Endothelial cell of umbilical vein (primary cell): ENCODE results near the gene MSN.

Experiments
- EZH2 ChIP-seq: IDR thresholded peaks from 2 replicates; pipeline ENCODE4 v1.6.1; 2012; ENCODE audit warnings: borderline replicate concordance, low read depth, mild to moderate bottlenecking, moderate library complexity, low read length, inconsistent platforms; ENCODE audit not compliant: severe bottlenecking
- GATA2 ChIP-seq: IDR thresholded peaks from 2 replicates; pipeline ENCODE4 v1.7.0; 2011; ENCODE audit warnings: low read depth, mild to moderate bottlenecking, moderate library complexity, mixed read lengths, low read length; ENCODE audit not compliant: insufficient read length, insufficient read depth
- JUN ChIP-seq: IDR thresholded peaks from 2 replicates; pipeline ENCODE4 v1.6.1; 2011; ENCODE audit warnings: borderline replicate concordance, low read depth; ENCODE audit not compliant: insufficient read length, insufficient read depth
- MAX ChIP-seq: IDR thresholded peaks from 2 replicates; pipeline ENCODE4 v1.6.1; 2011; ENCODE audit not compliant: insufficient read depth, insufficient read length
- MYC ChIP-seq: IDR thresholded peaks from one replicate; pipeline ENCODE4 v1.6.1; 2011; ENCODE audit warnings: mild to moderate bottlenecking, low read depth, low read length
- POLR2A ChIP-seq: IDR thresholded peaks from 2 replicates; pipeline ENCODE4 v1.6.1; 2012; ENCODE audit warnings: low read depth, mild to moderate bottlenecking, control low read depth, low read length
- POLR2AphosphoS5 ChIP-seq: IDR thresholded peaks from 2 replicates; pipeline ENCODE4 v1.6.1; 2012; ENCODE audit warnings: low read depth, mild to moderate bottlenecking, control low read depth, low read length, moderate library complexity; ENCODE audit not compliant: insufficient read depth
- TF ChIP-seq, protein P1 (sequence below), 2 donors: IDR thresholded peaks; 1 replicate in 1 of 2; 2 replicates in 1 of 2; pipeline ENCODE4 v1.5.1; 2011; ENCODE audit warnings: low read length in 2 of 2, mild to moderate bottlenecking in 2 of 2, moderate library complexity in 2 of 2, control low read depth in 1 of 2, inconsistent platforms in 1 of 2, low read depth in 1 of 2; ENCODE audit not compliant: insufficient read depth in 1 of 2; ENCODE audit errors: extremely low read depth in 1 of 2

GRCh38 chrX:65690057-65690855, 22.8 kb downstream of the MSN start:
- TF ChIP-seq, protein P1, sequence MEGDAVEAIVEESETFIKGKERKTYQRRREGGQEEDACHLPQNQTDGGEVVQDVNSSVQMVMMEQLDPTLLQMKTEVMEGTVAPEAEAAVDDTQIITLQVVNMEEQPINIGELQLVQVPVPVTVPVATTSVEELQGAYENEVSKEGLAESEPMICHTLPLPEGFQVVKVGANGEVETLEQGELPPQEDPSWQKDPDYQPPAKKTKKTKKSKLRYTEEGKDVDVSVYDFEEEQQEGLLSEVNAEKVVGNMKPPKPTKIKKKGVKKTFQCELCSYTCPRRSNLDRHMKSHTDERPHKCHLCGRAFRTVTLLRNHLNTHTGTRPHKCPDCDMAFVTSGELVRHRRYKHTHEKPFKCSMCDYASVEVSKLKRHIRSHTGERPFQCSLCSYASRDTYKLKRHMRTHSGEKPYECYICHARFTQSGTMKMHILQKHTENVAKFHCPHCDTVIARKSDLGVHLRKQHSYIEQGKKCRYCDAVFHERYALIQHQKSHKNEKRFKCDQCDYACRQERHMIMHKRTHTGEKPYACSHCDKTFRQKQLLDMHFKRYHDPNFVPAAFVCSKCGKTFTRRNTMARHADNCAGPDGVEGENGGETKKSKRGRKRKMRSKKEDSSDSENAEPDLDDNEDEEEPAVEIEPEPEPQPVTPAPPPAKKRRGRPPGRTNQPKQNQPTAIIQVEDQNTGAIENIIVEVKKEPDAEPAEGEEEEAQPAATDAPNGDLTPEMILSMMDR (IDR thresholded peaks at IDR 0.05; ENCODE audit: extremely low read depth in 1 of 2, insufficient read depth in 1 of 2, low read depth in 1 of 2, low read length in 2 of 2): no peak
- no peak for TF ChIP-seq MYC
- no peak for TF ChIP-seq EZH2
- TF ChIP-seq POLR2AphosphoS5: no peak
- no peak for TF ChIP-seq MAX
- TF ChIP-seq POLR2A: no peak
- no peak for TF ChIP-seq GATA2
- no peak for TF ChIP-seq JUN
